ENCODE results near the gene NPAS2.

- TF ChIP-seq, protein P1, sequence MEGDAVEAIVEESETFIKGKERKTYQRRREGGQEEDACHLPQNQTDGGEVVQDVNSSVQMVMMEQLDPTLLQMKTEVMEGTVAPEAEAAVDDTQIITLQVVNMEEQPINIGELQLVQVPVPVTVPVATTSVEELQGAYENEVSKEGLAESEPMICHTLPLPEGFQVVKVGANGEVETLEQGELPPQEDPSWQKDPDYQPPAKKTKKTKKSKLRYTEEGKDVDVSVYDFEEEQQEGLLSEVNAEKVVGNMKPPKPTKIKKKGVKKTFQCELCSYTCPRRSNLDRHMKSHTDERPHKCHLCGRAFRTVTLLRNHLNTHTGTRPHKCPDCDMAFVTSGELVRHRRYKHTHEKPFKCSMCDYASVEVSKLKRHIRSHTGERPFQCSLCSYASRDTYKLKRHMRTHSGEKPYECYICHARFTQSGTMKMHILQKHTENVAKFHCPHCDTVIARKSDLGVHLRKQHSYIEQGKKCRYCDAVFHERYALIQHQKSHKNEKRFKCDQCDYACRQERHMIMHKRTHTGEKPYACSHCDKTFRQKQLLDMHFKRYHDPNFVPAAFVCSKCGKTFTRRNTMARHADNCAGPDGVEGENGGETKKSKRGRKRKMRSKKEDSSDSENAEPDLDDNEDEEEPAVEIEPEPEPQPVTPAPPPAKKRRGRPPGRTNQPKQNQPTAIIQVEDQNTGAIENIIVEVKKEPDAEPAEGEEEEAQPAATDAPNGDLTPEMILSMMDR (IDR thresholded peaks at IDR 0.05; ENCODE audit: low read depth, low read length): no peak
- no peak for TF ChIP-seq EZH2phosphoT487 (IDR thresholded peaks at IDR 0.05; ENCODE audit: low read depth)
Observed at GRCh38 chr2:100826494-100826893, 6.6 kb downstream of the NPAS2 start.
